HG03175 (cell line): ENCODE results near the gene GPAM.
"Not testable (repeated sequence)": the region's sequence is repeated elsewhere in the genome, so short reads cannot be mapped to it uniquely, and the experiment has no call there.

Experiments used
- ATAC-seq: cut with Tn5 transposase; IDR thresholded peaks from one replicate; pipeline ENCODE4 v1.9.1; 2021; ENCODE audit warnings: mild to moderate bottlenecking, moderate library complexity; ENCODE audit not compliant: unreplicated experiment

GPAM gene

GRCh38 chr10:112183329-112184051, at the start of gene GPAM:
Gene GPAM (minus strand): TSS chr10:112183765. CDS start chr10:112181784, 1,981 bp downstream.
- ATAC-seq = peak; percentile 91

- ATAC-seq = no peak
Observed at GRCh38 chr10:112232670-112233069, 49.1 kb upstream of the GPAM start.

GRCh38 chr10:112231602-112232400, 48.2 kb upstream of the GPAM start:
- no peak for ATAC-seq

GRCh38 chr10:112230325-112230988, 46.9 kb upstream of the GPAM start:
- ATAC-seq = no peak

GRCh38 chr10:112229901-112230300, 46.3 kb upstream of the GPAM start:
- no peak for ATAC-seq

GRCh38 chr10:112229096-112229495, 45.5 kb upstream of the GPAM start:
- ATAC-seq = no peak

GRCh38 chr10:112228366-112229088, 45.0 kb upstream of the GPAM start:
- ATAC-seq = not testable (repeated sequence)

GRCh38 chr10:112227331-112227987, 43.9 kb upstream of the GPAM start:
- no peak for ATAC-seq

GRCh38 chr10:112226439-112227248, 43.1 kb upstream of the GPAM start:
- ATAC-seq = no peak

- ATAC-seq = no peak
Observed at GRCh38 chr10:112225771-112226438, 42.3 kb upstream of the GPAM start.

- no peak for ATAC-seq
Observed at GRCh38 chr10:112224933-112225529, 41.5 kb upstream of the GPAM start.

- ATAC-seq = no peak
Observed at GRCh38 chr10:112223725-112224124, 40.2 kb upstream of the GPAM start.

- no peak for ATAC-seq
Observed at GRCh38 chr10:112222799-112223198, 39.2 kb upstream of the GPAM start.

GRCh38 chr10:112221545-112221944, 38.0 kb upstream of the GPAM start:
- ATAC-seq = no peak

- no peak for ATAC-seq
Observed at GRCh38 chr10:112218960-112219359, 35.4 kb upstream of the GPAM start.

- ATAC-seq = no peak
Observed at GRCh38 chr10:112218036-112218390, 34.4 kb upstream of the GPAM start.

GRCh38 chr10:112217386-112218035, 33.9 kb upstream of the GPAM start:
- no peak for ATAC-seq

GRCh38 chr10:112216966-112217365, 33.4 kb upstream of the GPAM start:
- ATAC-seq = no peak
